ENCODE data around the gene CFH.
A peak's percentile ranks its signal among the peaks of the same experiment; 100 is the strongest.
"Not testable (repeated sequence)": the region's sequence is repeated elsewhere in the genome, so short reads cannot be mapped to it uniquely, and the experiment has no call there.

Gene CFH

GRCh38 chr1:196651637-196652215, at the start of gene CFH:
TSS of gene CFH (plus strand) at chr1:196652043. CDS start at chr1:196652118, 75 bp downstream.
- no peak for DNase-seq

- DNase-seq, result no peak
Measured at GRCh38 chr1:196603651-196604050, 48.2 kb upstream of the CFH start.

- DNase-seq, result peak; percentile 91
Measured at GRCh38 chr1:196607981-196608380, 43.9 kb upstream of the CFH start.

- DNase-seq, result peak; percentile 99
Measured at GRCh38 chr1:196608390-196609369, 43.2 kb upstream of the CFH start, which contains the start of gene KCNT2. TSS of gene KCNT2 (minus strand) at chr1:196608440. CDS start at chr1:196608309, 131 bp downstream.

- no peak for DNase-seq
Measured at GRCh38 chr1:196609370-196609737, 42.5 kb upstream of the CFH start.

- DNase-seq, result no peak
Measured at GRCh38 chr1:196611873-196612272, 40.0 kb upstream of the CFH start.

- DNase-seq, result no peak
Measured at GRCh38 chr1:196619721-196620120, 32.1 kb upstream of the CFH start.

- DNase-seq, result no peak
Measured at GRCh38 chr1:196623079-196623478, 28.8 kb upstream of the CFH start.

- DNase-seq, result no peak
Measured at GRCh38 chr1:196628838-196629237, 23.0 kb upstream of the CFH start.

- DNase-seq, result no peak
Measured at GRCh38 chr1:196637606-196638005, 14.2 kb upstream of the CFH start.

GRCh38 chr1:196638466-196638865, 13.4 kb upstream of the CFH start:
- DNase-seq, result no peak

- DNase-seq, result not testable (repeated sequence)
Measured at GRCh38 chr1:196639291-196639690, 12.6 kb upstream of the CFH start.

GRCh38 chr1:196640976-196641375, 10.9 kb upstream of the CFH start:
- no peak for DNase-seq

GRCh38 chr1:196649990-196650389, 1.9 kb upstream of the CFH start:
- DNase-seq, result no peak

- peak; percentile 37 for DNase-seq
Measured at GRCh38 chr1:196650403-196650802, 1.4 kb upstream of the CFH start.

GRCh38 chr1:196651079-196651478, 764 bp upstream of the CFH start:
- no peak for DNase-seq

GRCh38 chr1:196654271-196654670, 2.4 kb downstream of the CFH start:
- no peak for DNase-seq

GRCh38 chr1:196655071-196655470, 3.2 kb downstream of the CFH start:
- no peak for DNase-seq

- no peak for DNase-seq
Measured at GRCh38 chr1:196655494-196655893, 3.7 kb downstream of the CFH start.

- DNase-seq, result no peak
Measured at GRCh38 chr1:196659471-196659870, 7.6 kb downstream of the CFH start.

- no peak for DNase-seq
Measured at GRCh38 chr1:196660272-196660671, 8.4 kb downstream of the CFH start.

GRCh38 chr1:196660852-196661251, 9.0 kb downstream of the CFH start:
- peak; percentile 67 for DNase-seq

GRCh38 chr1:196661345-196661744, 9.5 kb downstream of the CFH start:
- DNase-seq, result peak; percentile 28

GRCh38 chr1:196667131-196667530, 15.3 kb downstream of the CFH start:
- no peak for DNase-seq
